SK-N-SH treated with all-trans-retinoic acid at 6 μM for 48 hours (cell line): Measurements from ENCODE around the gene SSNA1.
A peak's percentile ranks its signal among the peaks of the same experiment; 100 is the strongest.

ENCODE experiments used
- ATAC-seq: fragments of 200-7000 bp; cut with Tn5 transposase; 3 replicates; pipeline ENCODE4 v1.9.1; 2020; ENCODE audit warnings: mild to moderate bottlenecking, moderate library complexity
- ARNTL ChIP-seq: fragments of 450-650 bp; formaldehyde crosslinking; IDR thresholded peaks from 2 replicates; pipeline ENCODE4 v1.5.0; 2020; ENCODE audit warnings: low read depth, mild to moderate bottlenecking, moderate library complexity, borderline replicate concordance
- BACH2 ChIP-seq: fragments of 250-450 bp; sonication (Bioruptor Pico); IDR thresholded peaks from 2 replicates; pipeline ENCODE4 v1.9.0; 2021; ENCODE audit warnings: mild to moderate bottlenecking, borderline replicate concordance
- CREB5 ChIP-seq: fragments of 250-450 bp; sonication (Bioruptor Pico); IDR thresholded peaks from 2 replicates; pipeline ENCODE4 v1.5.1; 2020; ENCODE audit warnings: low read depth, mild to moderate bottlenecking, moderate library complexity
- CSDC2 ChIP-seq: fragments of 250-450 bp; sonication (Bioruptor Pico); IDR thresholded peaks from 2 replicates; pipeline ENCODE4 v1.5.0; 2020; ENCODE audit warnings: mild to moderate bottlenecking, moderate library complexity
- ESRRG ChIP-seq: fragments of 250-450 bp; sonication (Bioruptor Pico); IDR thresholded peaks from 2 replicates; pipeline ENCODE4 v1.6.1; 2021; ENCODE audit warnings: mild to moderate bottlenecking
- GLIS3 ChIP-seq: fragments of 250-450 bp; sonication (Bioruptor Pico); IDR thresholded peaks from 2 replicates; pipeline ENCODE4 v1.5.0; 2020; ENCODE audit warnings: mild to moderate bottlenecking, moderate library complexity
- ISL1 ChIP-seq: fragments of 250-450 bp; sonication (Bioruptor Pico); IDR thresholded peaks from 2 replicates; pipeline ENCODE4 v2.1.2; 2022; ENCODE audit warnings: mild to moderate bottlenecking, moderate library complexity
- OSR1 ChIP-seq: fragments of 250-450 bp; sonication (Bioruptor Pico); IDR thresholded peaks from 2 replicates; pipeline ENCODE4 v1.8.0; 2022; ENCODE audit warnings: moderate library complexity, mild to moderate bottlenecking, inconsistent platforms
- POU6F1 ChIP-seq: fragments of 250-450 bp; sonication (Bioruptor Pico); IDR thresholded peaks from 2 replicates; pipeline ENCODE4 v1.8.0; 2021; ENCODE audit warnings: low read depth, mild to moderate bottlenecking, moderate library complexity, borderline replicate concordance
- PPARA ChIP-seq: fragments of 250-450 bp; sonication (Bioruptor Pico); IDR thresholded peaks from 2 replicates; pipeline ENCODE4 v1.5.0; 2020; ENCODE audit warnings: mild to moderate bottlenecking, borderline replicate concordance
- RARB ChIP-seq: fragments of 250-450 bp; sonication (Bioruptor Pico); IDR thresholded peaks from 2 replicates; pipeline ENCODE4 v1.8.0; 2021; ENCODE audit warnings: mild to moderate bottlenecking, moderate library complexity
- SNAI2 ChIP-seq: fragments of 250-450 bp; sonication (Bioruptor Pico); IDR thresholded peaks from 2 replicates; pipeline ENCODE4 v1.5.0; 2020; ENCODE audit warnings: mild to moderate bottlenecking, moderate library complexity
- TCF4 ChIP-seq: fragments of 250-450 bp; sonication (Bioruptor Pico); IDR thresholded peaks from 2 replicates; pipeline ENCODE4 v1.8.0; 2021; ENCODE audit warnings: mild to moderate bottlenecking, moderate library complexity, borderline replicate concordance
- TOX ChIP-seq: fragments of 250-450 bp; sonication (Bioruptor Pico); IDR thresholded peaks from 2 replicates; pipeline ENCODE4 v1.8.0; 2021; ENCODE audit warnings: mild to moderate bottlenecking, moderate library complexity, borderline replicate concordance
- ZC3H10 ChIP-seq: fragments of 250-450 bp; sonication (Bioruptor Pico); IDR thresholded peaks from 2 replicates; pipeline ENCODE4 v1.5.1; 2021; ENCODE audit warnings: mild to moderate bottlenecking, moderate library complexity
- ZFP3 ChIP-seq: fragments of 250-450 bp; sonication (Bioruptor Pico); IDR thresholded peaks from 2 replicates; pipeline ENCODE4 v1.5.0; 2020; ENCODE audit warnings: mild to moderate bottlenecking, moderate library complexity
- ZFP30 ChIP-seq: fragments of 450-650 bp; formaldehyde crosslinking; IDR thresholded peaks from 2 replicates; pipeline ENCODE4 v1.5.0; 2022; ENCODE audit warnings: mild to moderate bottlenecking, moderate library complexity
- ZNF565 ChIP-seq: fragments of 450-650 bp; formaldehyde crosslinking; conservative IDR thresholded peaks from 2 replicates; pipeline ENCODE4 v1.5.0; 2020; ENCODE audit warnings: low read depth, mild to moderate bottlenecking, moderate library complexity
- ZNF70 ChIP-seq: fragments of 450-650 bp; formaldehyde crosslinking; IDR thresholded peaks from 2 replicates; pipeline ENCODE4 v1.5.0; 2020; ENCODE audit warnings: mild to moderate bottlenecking, moderate library complexity
- ZNF8 ChIP-seq: fragments of 450-650 bp; formaldehyde crosslinking; IDR thresholded peaks from 2 replicates; pipeline ENCODE4 v1.5.0; 2020; ENCODE audit warnings: mild to moderate bottlenecking, moderate library complexity
- TF ChIP-seq, protein P1 (sequence below): fragments of 250-450 bp; sonication (Bioruptor Pico); IDR thresholded peaks from 2 replicates; pipeline ENCODE4 v1.5.1; 2021; ENCODE audit warnings: mild to moderate bottlenecking, moderate library complexity
- TF ChIP-seq, protein P2 (sequence below): fragments of 250-450 bp; sonication (Bioruptor Pico); IDR thresholded peaks from 2 replicates; pipeline ENCODE4 v1.8.0; 2020; ENCODE audit warnings: mild to moderate bottlenecking, moderate library complexity, borderline replicate concordance

Gene SSNA1

GRCh38 chr9:137167747-137168572 is 20.5 kb upstream of the SSNA1 start:
- TF ChIP-seq ZNF565 (no peak), ZNF70 (CRISPR knock-in tag) (no peak), OSR1 (CRISPR knock-in tag) (no peak), ZC3H10 (CRISPR knock-in tag) (no peak), ZFP3 (no peak)
- peak; percentile 9; the same call in 1 of the 3 replicates for ATAC-seq

- ATAC-seq: no peak
- TF ChIP-seq ZFP3 (no peak), ESRRG (CRISPR knock-in tag) (no peak), PPARA (CRISPR knock-in tag) (no peak), BACH2 (CRISPR knock-in tag) (no peak), ZFP30 (no peak), POU6F1 (CRISPR knock-in tag) (no peak), GLIS3 (no peak), ISL1 (CRISPR knock-in tag) (no peak), CSDC2 (CRISPR knock-in tag) (no peak), SNAI2 (CRISPR knock-in tag) (no peak), RARB (CRISPR knock-in tag) (no peak), ZNF565 (no peak)
- TF ChIP-seq, protein P1, sequence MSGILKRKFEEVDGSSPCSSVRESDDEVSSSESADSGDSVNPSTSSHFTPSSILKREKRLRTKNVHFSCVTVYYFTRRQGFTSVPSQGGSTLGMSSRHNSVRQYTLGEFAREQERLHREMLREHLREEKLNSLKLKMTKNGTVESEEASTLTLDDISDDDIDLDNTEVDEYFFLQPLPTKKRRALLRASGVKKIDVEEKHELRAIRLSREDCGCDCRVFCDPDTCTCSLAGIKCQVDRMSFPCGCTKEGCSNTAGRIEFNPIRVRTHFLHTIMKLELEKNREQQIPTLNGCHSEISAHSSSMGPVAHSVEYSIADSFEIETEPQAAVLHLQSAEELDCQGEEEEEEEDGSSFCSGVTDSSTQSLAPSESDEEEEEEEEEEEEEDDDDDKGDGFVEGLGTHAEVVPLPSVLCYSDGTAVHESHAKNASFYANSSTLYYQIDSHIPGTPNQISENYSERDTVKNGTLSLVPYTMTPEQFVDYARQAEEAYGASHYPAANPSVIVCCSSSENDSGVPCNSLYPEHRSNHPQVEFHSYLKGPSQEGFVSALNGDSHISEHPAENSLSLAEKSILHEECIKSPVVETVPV (CRISPR knock-in tag): no peak
These were observed 19.9 kb upstream of the SSNA1 start for GRCh38 chr9:137168573-137168903.

GRCh38 chr9:137168904-137169856 is 19.3 kb upstream of the SSNA1 start:
- peak; percentile 11; the same call in 2 of the 3 replicates for ATAC-seq
- TF ChIP-seq ISL1 (CRISPR knock-in tag): no peak
- no peak for TF ChIP-seq ZFP30
- no peak for TF ChIP-seq OSR1 (CRISPR knock-in tag)
- TF ChIP-seq ZNF8 (CRISPR knock-in tag): no peak
- TF ChIP-seq TOX (CRISPR knock-in tag): no peak
- TF ChIP-seq, protein P2, sequence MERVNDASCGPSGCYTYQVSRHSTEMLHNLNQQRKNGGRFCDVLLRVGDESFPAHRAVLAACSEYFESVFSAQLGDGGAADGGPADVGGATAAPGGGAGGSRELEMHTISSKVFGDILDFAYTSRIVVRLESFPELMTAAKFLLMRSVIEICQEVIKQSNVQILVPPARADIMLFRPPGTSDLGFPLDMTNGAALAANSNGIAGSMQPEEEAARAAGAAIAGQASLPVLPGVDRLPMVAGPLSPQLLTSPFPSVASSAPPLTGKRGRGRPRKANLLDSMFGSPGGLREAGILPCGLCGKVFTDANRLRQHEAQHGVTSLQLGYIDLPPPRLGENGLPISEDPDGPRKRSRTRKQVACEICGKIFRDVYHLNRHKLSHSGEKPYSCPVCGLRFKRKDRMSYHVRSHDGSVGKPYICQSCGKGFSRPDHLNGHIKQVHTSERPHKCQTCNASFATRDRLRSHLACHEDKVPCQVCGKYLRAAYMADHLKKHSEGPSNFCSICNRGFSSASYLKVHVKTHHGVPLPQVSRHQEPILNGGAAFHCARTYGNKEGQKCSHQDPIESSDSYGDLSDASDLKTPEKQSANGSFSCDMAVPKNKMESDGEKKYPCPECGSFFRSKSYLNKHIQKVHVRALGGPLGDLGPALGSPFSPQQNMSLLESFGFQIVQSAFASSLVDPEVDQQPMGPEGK: no peak
- TF ChIP-seq RARB (CRISPR knock-in tag): no peak
- TF ChIP-seq SNAI2 (CRISPR knock-in tag): no peak

- no peak for ATAC-seq
- TF ChIP-seq OSR1 (CRISPR knock-in tag): no peak
- TF ChIP-seq, protein P2: no peak
- no peak for TF ChIP-seq ZC3H10 (CRISPR knock-in tag)
- TF ChIP-seq ZFP30: no peak
- TF ChIP-seq ISL1 (CRISPR knock-in tag): no peak
- TF ChIP-seq POU6F1 (CRISPR knock-in tag): no peak
- TF ChIP-seq CREB5 (CRISPR knock-in tag): no peak
- no peak for TF ChIP-seq PPARA (CRISPR knock-in tag)
- no peak for TF ChIP-seq ESRRG (CRISPR knock-in tag)
- TF ChIP-seq TOX (CRISPR knock-in tag): no peak
- TF ChIP-seq CSDC2 (CRISPR knock-in tag): no peak
- TF ChIP-seq BACH2 (CRISPR knock-in tag): no peak
- TF ChIP-seq ZNF70 (CRISPR knock-in tag): no peak
- no peak for TF ChIP-seq ZFP3
- no peak for TF ChIP-seq ARNTL (CRISPR knock-in tag)
- TF ChIP-seq GLIS3: no peak
- TF ChIP-seq TCF4 (CRISPR knock-in tag): no peak
These were observed 18.5 kb upstream of the SSNA1 start, which contains the start of gene LRRC26 for GRCh38 chr9:137169896-137170358. Gene LRRC26, minus strand, starts transcription at chr9:137170051. Its CDS starts 108 bp downstream, at chr9:137169943.
